ENCODE measurements around the gene NUP98.

NUP98 gene

GRCh38 chr11:3797329-3798090 is at the start of gene NUP98:
TSS of gene NUP98 (minus strand) at chr11:3797554. CDS start at chr11:3782117, 15,437 bp downstream.
- ATAC-seq (peak; percentile 98), DNase-seq (peak; percentile 100)
- no peaks in the 10 kb centered on the region for H3K27me3 Mint-ChIP-seq
- H3K27ac Mint-ChIP-seq, result peak within 1 kb of the TSS; percentile 97 to 98
- H3K4me3 Mint-ChIP-seq, result peak within 1 kb of the TSS; percentile 95 to 99
- peaks cover 47% of the 10 kb centered on the region for H3K4me1 Mint-ChIP-seq
- no peaks in the 10 kb centered on the region for H3K9me3 Mint-ChIP-seq

GRCh38 chr11:3845670-3846069 is 48.3 kb upstream of the NUP98 start:
- peak overlapping the region in 1 of 2 donors; percentile 28 for H3K27ac Mint-ChIP-seq
- H3K27me3 Mint-ChIP-seq, result no peaks in the 10 kb centered on the region
- no peaks in the 10 kb centered on the region for H3K9me3 Mint-ChIP-seq
- peaks cover 52% of the 10 kb centered on the region for H3K4me1 Mint-ChIP-seq
- no peak overlapping the region for H3K4me3 Mint-ChIP-seq
- DNase-seq (no peak), ATAC-seq (no peak)

- H3K4me3 Mint-ChIP-seq, result peak overlapping the region in 1 of 2 donors; percentile 17
- ATAC-seq (no peak), DNase-seq (no peak)
- H3K27ac Mint-ChIP-seq, result peak overlapping the region in 1 of 2 donors; percentile 64
- no peaks in the 10 kb centered on the region for H3K9me3 Mint-ChIP-seq
- peaks cover 52% of the 10 kb centered on the region for H3K4me1 Mint-ChIP-seq
- H3K27me3 Mint-ChIP-seq, result no peaks in the 10 kb centered on the region
These were observed 47.9 kb upstream of the NUP98 start for GRCh38 chr11:3845246-3845645.

GRCh38 chr11:3843326-3843725 is 46.0 kb upstream of the NUP98 start:
- no peaks in the 10 kb centered on the region for H3K9me3 Mint-ChIP-seq
- H3K27me3 Mint-ChIP-seq, result no peaks in the 10 kb centered on the region
- H3K4me1 Mint-ChIP-seq, result peaks cover 55% of the 10 kb centered on the region
- ATAC-seq (no peak), DNase-seq (no peak)
- H3K27ac Mint-ChIP-seq, result no peak overlapping the region
- H3K4me3 Mint-ChIP-seq, result no peak overlapping the region

- no peak for ATAC-seq
These were observed 44.3 kb upstream of the NUP98 start for GRCh38 chr11:3841426-3842350.

DNA sequence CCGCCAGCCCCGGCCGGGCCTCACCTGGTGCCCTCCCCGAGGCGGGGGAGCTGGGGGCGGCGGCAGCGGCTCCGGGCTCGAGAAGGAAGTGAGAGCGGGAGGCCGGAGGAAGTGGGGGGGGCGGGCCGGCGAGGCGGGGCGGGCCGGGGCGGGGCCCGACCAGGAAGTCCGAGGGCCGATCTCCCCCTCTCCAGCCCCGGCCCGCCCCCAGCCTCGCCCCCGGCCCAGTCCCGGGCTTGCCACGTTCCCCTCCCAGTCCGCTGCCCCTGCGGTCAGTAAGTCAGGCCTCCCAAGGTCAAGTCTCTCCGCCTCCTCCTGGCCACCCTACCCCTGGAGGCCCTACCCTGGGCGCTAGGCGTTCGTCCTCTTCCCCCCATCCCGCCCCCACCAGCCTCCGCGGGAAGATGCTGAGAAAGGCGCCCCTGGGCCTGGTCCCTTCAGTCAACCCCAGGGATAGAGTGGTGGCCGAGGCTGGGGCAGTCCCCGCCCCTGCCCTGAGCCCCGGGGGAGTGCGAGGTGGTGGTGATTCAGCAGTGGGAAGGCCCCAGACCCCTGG is 43.6 kb upstream of the NUP98 start, which contains the start of gene RHOG:
Gene RHOG, minus strand, starts transcription at position 90 of the 556 bp plus-strand sequence. CDS start 12,821 bp downstream, outside the sequence.
- peaks cover 71% of the 10 kb centered on the region for H3K4me1 Mint-ChIP-seq
- peak in 1 of 2 donors; percentile 75 for DNase-seq
- no peaks in the 10 kb centered on the region for H3K9me3 Mint-ChIP-seq
- no peaks in the 10 kb centered on the region for H3K27me3 Mint-ChIP-seq
- H3K27ac Mint-ChIP-seq, result peak within 1 kb of the TSS; percentile 93 to 98
- peak; percentile 92 for ATAC-seq
- peak within 1 kb of the TSS; percentile 87 to 95 for H3K4me3 Mint-ChIP-seq

More at GRCh38 chr11:3841426-3842350, 44.3 kb upstream of the NUP98 start:
- DNase-seq, result peak; percentile 97 to 99
- Mint-ChIP-seq H3K9me3 (no peaks in the 10 kb centered on the region), H3K27me3 (no peaks in the 10 kb centered on the region), H3K4me3 (peak overlapping the region; percentile 87 to 95), H3K4me1 (peaks cover 69% of the 10 kb centered on the region), H3K27ac (peak overlapping the region; percentile 93 to 98)

GRCh38 chr11:3840004-3840869 is 42.9 kb upstream of the NUP98 start:
- DNase-seq (peak; percentile 56 to 60), ATAC-seq (peak; percentile 5)
- peak overlapping the region; percentile 83 to 95 for H3K4me3 Mint-ChIP-seq
- peaks cover 71% of the 10 kb centered on the region for H3K4me1 Mint-ChIP-seq
- H3K27me3 Mint-ChIP-seq, result no peaks in the 10 kb centered on the region
- peak overlapping the region; percentile 88 to 93 for H3K27ac Mint-ChIP-seq
- H3K9me3 Mint-ChIP-seq, result no peaks in the 10 kb centered on the region

DNA sequence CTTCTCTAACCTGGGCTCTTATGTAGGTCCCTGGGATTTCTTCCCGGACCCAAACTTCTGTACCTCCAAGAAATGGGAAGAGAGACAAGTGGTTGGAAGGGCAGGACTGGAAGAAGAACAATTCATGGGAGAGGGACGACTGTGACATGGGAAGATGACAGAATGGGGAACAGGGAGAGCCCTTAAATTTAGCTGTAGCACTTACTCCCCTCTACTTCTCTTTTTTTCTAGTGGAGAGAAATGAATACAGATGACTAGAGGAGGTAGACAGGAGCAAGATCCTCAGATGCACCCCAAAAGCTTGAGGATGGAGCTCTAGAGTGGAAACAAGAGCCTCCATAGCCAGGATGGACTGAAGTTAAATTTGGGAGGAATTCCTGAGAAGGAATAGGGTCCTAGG is 41.1 kb upstream of the NUP98 start:
- no peaks in the 10 kb centered on the region for H3K9me3 Mint-ChIP-seq

GRCh38 chr11:3837793-3838192 is 40.4 kb upstream of the NUP98 start:
- H3K9me3 Mint-ChIP-seq, result no peaks in the 10 kb centered on the region
- ATAC-seq (no peak), DNase-seq (no peak)
- peak overlapping the region; percentile 83 to 95 for H3K4me3 Mint-ChIP-seq
- H3K27me3 Mint-ChIP-seq, result no peaks in the 10 kb centered on the region
- H3K27ac Mint-ChIP-seq, result peak overlapping the region; percentile 72 to 79
- H3K4me1 Mint-ChIP-seq, result peaks cover 74% of the 10 kb centered on the region

More for the DNA sequence above, 41.1 kb upstream of the NUP98 start:
- DNase-seq (no peak), ATAC-seq (no peak)
- peaks cover 74% of the 10 kb centered on the region for H3K4me1 Mint-ChIP-seq
- H3K27me3 Mint-ChIP-seq, result no peaks in the 10 kb centered on the region
- H3K27ac Mint-ChIP-seq, result peak overlapping the region; percentile 72 to 79
- H3K4me3 Mint-ChIP-seq, result peak overlapping the region; percentile 83 to 95

DNA sequence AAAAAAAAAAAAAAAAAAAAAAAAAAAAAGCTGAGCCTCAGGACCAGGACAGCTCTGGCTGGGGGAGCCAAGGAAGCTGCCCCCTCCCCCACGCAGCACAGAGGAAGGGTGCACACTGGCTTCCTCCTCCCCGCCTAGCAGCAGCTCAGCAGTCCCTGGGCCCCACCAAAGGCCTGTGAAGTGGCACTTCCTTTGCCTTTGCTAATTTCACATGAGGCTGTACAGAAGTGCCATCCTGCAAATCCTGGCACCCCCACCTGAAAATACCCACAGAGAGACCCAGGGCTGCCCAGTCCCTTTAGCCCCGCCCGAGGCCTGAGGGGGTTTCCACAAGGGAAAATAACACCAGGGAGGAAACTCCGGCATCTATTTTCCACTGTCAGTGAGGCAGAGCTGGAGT is 39.5 kb upstream of the NUP98 start:
- ATAC-seq (no peak), DNase-seq (peak in 1 of 2 donors; percentile 45)
- Mint-ChIP-seq H3K27ac (peak overlapping the region; percentile 72 to 73), H3K4me3 (peak overlapping the region; percentile 83 to 95), H3K9me3 (no peaks in the 10 kb centered on the region), H3K27me3 (no peaks in the 10 kb centered on the region), H3K4me1 (peaks cover 79% of the 10 kb centered on the region)

- H3K27me3 Mint-ChIP-seq, result no peaks in the 10 kb centered on the region
- peak overlapping the region; percentile 91 to 94 for H3K27ac Mint-ChIP-seq
- ATAC-seq (no peak), DNase-seq (no peak)
- H3K9me3 Mint-ChIP-seq, result no peaks in the 10 kb centered on the region
- H3K4me1 Mint-ChIP-seq, result peaks cover 84% of the 10 kb centered on the region
- peak overlapping the region; percentile 83 to 95 for H3K4me3 Mint-ChIP-seq
These were observed 38.4 kb upstream of the NUP98 start for GRCh38 chr11:3835751-3836150.

DNA sequence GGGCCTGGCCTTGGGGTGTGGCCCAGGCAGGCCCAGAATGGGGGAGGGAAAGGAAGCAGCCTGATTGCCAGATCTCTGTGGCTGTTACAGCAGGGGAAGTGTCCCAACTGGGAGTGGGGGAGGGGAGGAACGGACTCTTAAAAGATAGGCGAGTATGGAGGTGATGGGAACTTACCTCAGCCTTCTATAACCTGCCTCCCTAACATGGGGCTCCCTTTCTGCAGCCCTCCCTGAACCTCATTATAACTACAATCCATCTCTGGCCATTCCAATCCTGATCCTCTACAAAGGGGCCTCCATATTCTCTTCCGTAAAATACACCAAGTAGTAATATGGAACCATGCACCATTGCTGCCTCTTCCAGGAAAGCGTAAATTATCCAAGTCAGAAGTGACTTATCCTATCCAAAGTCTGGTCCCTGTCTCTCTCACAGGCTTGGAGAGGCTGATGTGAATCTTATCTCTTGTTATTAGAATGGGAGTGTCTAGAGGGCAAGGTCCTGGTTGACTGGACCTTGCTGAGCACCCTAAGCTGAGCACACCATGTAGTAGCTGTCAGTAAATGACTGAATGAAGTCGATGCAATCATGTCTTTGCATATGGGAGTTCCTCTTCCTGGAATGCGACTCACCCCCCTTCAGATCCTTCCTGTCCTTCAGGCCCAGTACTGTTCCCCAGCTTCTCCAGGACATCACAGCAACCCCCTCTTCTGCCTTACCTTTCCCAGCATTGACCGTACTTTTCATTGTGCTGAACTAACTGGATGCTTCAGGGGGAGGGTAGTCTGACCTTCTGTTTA is 37.5 kb upstream of the NUP98 start:
- Mint-ChIP-seq H3K9me3 (no peaks in the 10 kb centered on the region), H3K4me1 (peaks cover 92% of the 10 kb centered on the region), H3K27ac (peak overlapping the region; percentile 91 to 94), H3K4me3 (peak overlapping the region; percentile 83 to 95), H3K27me3 (no peaks in the 10 kb centered on the region)
- ATAC-seq, result no peak
- DNase-seq, result peak in 1 of 2 donors; percentile 32

GRCh38 chr11:3834349-3834663 is 37.0 kb upstream of the NUP98 start:
- ATAC-seq, result no peak
- peak overlapping the region; percentile 91 to 94 for H3K27ac Mint-ChIP-seq
- H3K9me3 Mint-ChIP-seq, result no peaks in the 10 kb centered on the region
- H3K4me3 Mint-ChIP-seq, result peak overlapping the region; percentile 83 to 95
- peaks cover 90% of the 10 kb centered on the region for H3K4me1 Mint-ChIP-seq
- H3K27me3 Mint-ChIP-seq, result no peaks in the 10 kb centered on the region
- DNase-seq, result no peak

DNA sequence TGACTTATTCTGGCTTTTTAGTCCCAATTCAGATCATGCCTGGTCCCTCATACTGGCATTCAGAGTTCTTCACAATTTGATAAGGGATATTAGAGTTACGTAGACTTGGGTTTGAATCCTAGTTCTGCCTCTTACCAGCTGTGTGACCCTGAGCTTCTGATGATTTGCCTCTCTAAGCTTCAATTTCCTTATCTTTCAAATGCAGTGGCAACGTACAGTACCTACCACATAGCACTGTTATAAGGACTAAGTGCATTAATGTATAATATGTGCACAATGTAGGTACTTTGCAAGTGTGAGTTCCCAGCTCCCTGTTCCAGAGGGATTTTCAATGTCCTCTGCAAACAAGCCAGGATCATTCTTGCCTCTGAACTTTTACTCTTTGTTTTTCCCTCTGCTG is 36.1 kb upstream of the NUP98 start:
- Mint-ChIP-seq H3K4me3 (peak overlapping the region; percentile 70 to 83), H3K9me3 (no peaks in the 10 kb centered on the region)

More for the DNA sequence above, 36.1 kb upstream of the NUP98 start:
- ATAC-seq (no peak), DNase-seq (no peak)
- Mint-ChIP-seq H3K27me3 (no peaks in the 10 kb centered on the region), H3K4me1 (peaks cover 82% of the 10 kb centered on the region), H3K27ac (peak overlapping the region; percentile 86 to 94)
